Activated CD4-positive, alpha-beta memory T cell treated with anti-CD3 and anti-CD28 coated beads for 36 hours (primary cell): ENCODE results near the gene ITPR1. TPM values are rescaled to one million over a fixed set of nuclear protein-coding genes. Genes with fewer than 3 reads are reported as not detected.

Experiments
- CTCF ChIA-PET: fragments of 350-600 bp; sonication (Branson Sonifier 250); formaldehyde crosslinking; loops from one replicate; lab custom pipeline; 2021; ENCODE audit warnings: antibody characterized with exemption, inconsistent platforms; lab: Charles Lee
- POLR2A ChIA-PET: fragments of 350-600 bp; sonication (Branson Sonifier 250); formaldehyde crosslinking; loops from one replicate; lab custom pipeline; 2021; ENCODE audit warnings: antibody characterized with exemption; lab: Charles Lee
- DNase-seq: peaks from one replicate; pipeline ENCODE4 v3.0.0-alpha.2; 2020
- H3K27ac Mint-ChIP-seq: one replicate; pipeline ENCODE4 v1.8.0; 2021; ENCODE audit warnings: mixed read lengths
- H3K27me3 Mint-ChIP-seq: one replicate; pipeline ENCODE4 v1.8.0; 2021; ENCODE audit warnings: mixed read lengths
- H3K36me3 Mint-ChIP-seq: one replicate; pipeline ENCODE4 v1.8.0; 2021; ENCODE audit warnings: mixed read lengths
- H3K4me1 Mint-ChIP-seq: one replicate; pipeline ENCODE4 v1.8.0; 2021; ENCODE audit warnings: low read depth, mixed read lengths
- H3K4me3 Mint-ChIP-seq: one replicate; pipeline ENCODE4 v1.8.0; 2021; ENCODE audit warnings: mild to moderate bottlenecking, mixed read lengths
- H3K9me3 Mint-ChIP-seq: one replicate; pipeline ENCODE4 v1.8.0; 2021; ENCODE audit warnings: mixed read lengths
- intact Hi-C: fragments of 100-400 bp; cut with micrococcal nuclease; formaldehyde crosslinking; loops from one replicate; pipeline ENCODE4 v1.15.1; 2023
- total RNA-seq, 2 experiments: library from RNA; stranded (reverse); gene quantifications; one replicate each; pipeline ENCODE4 v1.2.3, GENCODE V29; 2021

Gene ITPR1
- total RNA-seq, 2 experiments from 2014 or later: 49.1 to 53.1 TPM

- Mint-ChIP-seq H3K27me3 (no peaks in the 10 kb centered on the region), H3K9me3 (peaks cover 16% of the 10 kb centered on the region), H3K36me3 (peaks cover 23% of the 10 kb centered on the region), H3K27ac (no peak overlapping the region), H3K4me3 (no peak overlapping the region), H3K4me1 (peaks cover 38% of the 10 kb centered on the region)
- POLR2A ChIA-PET: no interaction called here
- no peak for DNase-seq
- CTCF ChIA-PET: interaction anchor here (0.9 kb wide), 1 partner anchor 256 kb away, joined by 3 read pairs; the partner anchor contains the start of gene ARL8B
- intact Hi-C loops: no loop called here
Observed at GRCh38 chr3:4865714-4866113, 372.6 kb downstream of the ITPR1 start.

DNA sequence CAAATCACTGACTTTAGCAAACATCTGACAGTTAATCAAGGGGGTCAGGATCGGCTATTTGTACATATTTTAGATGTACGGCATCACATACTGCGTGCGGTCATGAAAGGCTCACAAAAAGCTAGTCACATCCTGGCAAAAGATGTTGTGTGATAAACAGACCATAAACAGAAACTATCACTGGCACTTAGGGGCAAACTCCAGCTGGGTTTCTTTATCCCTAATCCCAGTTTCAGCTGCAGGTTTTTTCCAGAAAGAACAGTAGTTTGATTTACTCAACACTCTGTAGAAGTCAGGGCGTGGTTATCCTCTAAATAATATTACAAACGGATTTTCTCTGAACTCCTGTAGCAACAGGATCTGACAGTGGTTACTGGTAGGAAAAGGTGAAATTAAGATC is 373.7 kb downstream of the ITPR1 start:
- Mint-ChIP-seq H3K27ac (peak overlapping the region; percentile 94), H3K36me3 (peaks cover 17% of the 10 kb centered on the region), H3K27me3 (no peaks in the 10 kb centered on the region), H3K4me3 (peak overlapping the region; percentile 82), H3K4me1 (peaks cover 38% of the 10 kb centered on the region), H3K9me3 (peaks cover 5% of the 10 kb centered on the region)
- intact Hi-C loops: no loop called here
- peak; percentile 38 for DNase-seq
- ChIA-PET CTCF (interaction anchor here (0.9 to 1.2 kb wide), 5 partner anchors 25 to 120 kb away, joined by 4 to 5 read pairs (median 4); no protein-coding TSS in a partner anchor), POLR2A (interaction anchor here (0.5 to 1.2 kb wide), 3 partner anchors 155 to 256 kb away, joined by 3 to 4 read pairs (median 3); no protein-coding TSS in a partner anchor)

DNA sequence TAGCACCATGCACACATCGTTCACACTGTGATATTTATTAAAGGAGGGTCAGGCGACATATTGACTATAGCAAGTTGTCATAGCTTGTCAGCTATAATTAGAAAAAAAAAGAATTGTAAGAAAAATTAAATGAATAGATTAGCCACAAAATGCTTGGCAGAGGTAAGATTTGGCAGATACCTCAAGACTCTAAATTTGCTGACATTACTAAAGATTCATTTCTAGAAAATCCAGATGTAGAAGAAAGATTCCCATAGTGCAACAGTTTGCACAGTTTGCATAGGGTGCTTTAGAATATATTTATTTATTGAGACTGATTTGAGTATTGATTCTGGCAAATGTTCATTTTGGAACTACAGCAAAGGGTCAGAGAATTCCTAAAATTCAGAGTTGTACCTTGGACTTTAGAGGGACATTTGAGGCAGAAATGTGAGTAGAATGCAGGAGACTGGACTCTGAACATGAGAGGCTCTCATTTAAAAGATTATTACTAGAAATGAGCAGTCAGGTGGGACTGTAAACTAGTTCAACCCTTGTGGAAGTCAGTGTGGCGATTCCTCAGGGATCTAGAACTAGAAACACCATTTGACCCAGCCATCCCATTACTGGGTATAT is 384.1 kb downstream of the ITPR1 start:
- POLR2A ChIA-PET: no interaction called here
- no peaks in the 10 kb centered on the region for H3K9me3 Mint-ChIP-seq
- no peak overlapping the region for H3K4me3 Mint-ChIP-seq
- no peak overlapping the region for H3K27ac Mint-ChIP-seq
- intact Hi-C loops: no loop called here
- H3K36me3 Mint-ChIP-seq: no peaks in the 10 kb centered on the region
- peaks cover 8% of the 10 kb centered on the region for H3K4me1 Mint-ChIP-seq
- DNase-seq: no peak
- CTCF ChIA-PET: interaction anchor here (1.6 kb wide), 1 partner anchor 8 kb away, joined by 4 read pairs; no protein-coding TSS in a partner anchor
- no peaks in the 10 kb centered on the region for H3K27me3 Mint-ChIP-seq

GRCh38 chr3:4880850-4881249 is 387.7 kb downstream of the ITPR1 start:
- H3K36me3 Mint-ChIP-seq: no peaks in the 10 kb centered on the region
- intact Hi-C loops: no loop called here
- no peaks in the 10 kb centered on the region for H3K9me3 Mint-ChIP-seq
- peaks cover 14% of the 10 kb centered on the region for H3K4me1 Mint-ChIP-seq
- DNase-seq: no peak
- no peak overlapping the region for H3K4me3 Mint-ChIP-seq
- H3K27ac Mint-ChIP-seq: no peak overlapping the region
- ChIA-PET POLR2A (no interaction called here), CTCF (interaction anchor here (0.7 to 1.1 kb wide), 3 partner anchors 56 to 169 kb away, joined by 3 to 4 read pairs (median 3); no protein-coding TSS in a partner anchor)
- no peaks in the 10 kb centered on the region for H3K27me3 Mint-ChIP-seq

GRCh38 chr3:4882548-4882947 is 389.4 kb downstream of the ITPR1 start:
- no peaks in the 10 kb centered on the region for H3K36me3 Mint-ChIP-seq
- intact Hi-C loops: no loop called here
- ChIA-PET CTCF (interaction anchor here (1.0 to 1.4 kb wide), 4 partner anchors 93 to 175 kb away, joined by 3 to 4 read pairs (median 4); no protein-coding TSS in a partner anchor), POLR2A (no interaction called here)
- DNase-seq: no peak
- no peak overlapping the region for H3K27ac Mint-ChIP-seq
- H3K27me3 Mint-ChIP-seq: no peaks in the 10 kb centered on the region
- H3K4me3 Mint-ChIP-seq: no peak overlapping the region
- peaks cover 19% of the 10 kb centered on the region for H3K4me1 Mint-ChIP-seq
- H3K9me3 Mint-ChIP-seq: no peaks in the 10 kb centered on the region

GRCh38 chr3:4883011-4883410 is 389.9 kb downstream of the ITPR1 start:
- no peak overlapping the region for H3K4me3 Mint-ChIP-seq
- ChIA-PET CTCF (interaction anchor here (1.2 to 1.4 kb wide), 2 partner anchors 171 to 174 kb away, joined by 3 to 4 read pairs; no protein-coding TSS in a partner anchor), POLR2A (no interaction called here)
- H3K9me3 Mint-ChIP-seq: no peaks in the 10 kb centered on the region
- no peaks in the 10 kb centered on the region for H3K27me3 Mint-ChIP-seq
- DNase-seq: no peak
- H3K36me3 Mint-ChIP-seq: no peaks in the 10 kb centered on the region
- intact Hi-C loops: no loop called here
- no peak overlapping the region for H3K27ac Mint-ChIP-seq
- peaks cover 19% of the 10 kb centered on the region for H3K4me1 Mint-ChIP-seq

- Mint-ChIP-seq H3K9me3 (no peaks in the 10 kb centered on the region), H3K4me3 (no peak overlapping the region), H3K4me1 (peaks cover 36% of the 10 kb centered on the region), H3K27me3 (no peaks in the 10 kb centered on the region), H3K27ac (no peak overlapping the region), H3K36me3 (no peaks in the 10 kb centered on the region)
- POLR2A ChIA-PET: no interaction called here
- DNase-seq: no peak
- CTCF ChIA-PET: interaction anchor here (0.6 to 1.8 kb wide), 7 partner anchors 9 to 187 kb away, joined by 3 to 7 read pairs (median 4); no protein-coding TSS in a partner anchor
- intact Hi-C loops: no loop called here
Observed at GRCh38 chr3:4884888-4885287, 391.7 kb downstream of the ITPR1 start.

DNA sequence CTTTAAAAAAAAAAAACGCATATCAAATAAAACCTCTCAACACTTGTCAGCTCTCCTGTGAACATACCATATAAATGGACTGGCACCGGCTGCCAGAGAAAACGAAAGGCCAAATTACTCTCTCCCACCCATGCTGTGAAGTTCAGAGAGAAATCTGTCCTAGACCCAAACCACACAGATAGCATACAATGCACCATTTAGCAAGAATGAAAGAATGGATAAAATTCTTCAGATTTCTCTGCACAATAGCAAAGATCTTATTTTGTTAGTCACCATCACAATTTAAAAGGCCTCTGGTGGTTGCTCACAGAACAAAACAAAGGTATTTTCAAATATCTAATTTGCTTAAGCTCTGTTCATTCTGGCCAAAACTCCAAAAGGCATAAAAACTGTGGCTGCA is 392.2 kb downstream of the ITPR1 start:
- POLR2A ChIA-PET: no interaction called here
- Mint-ChIP-seq H3K27ac (no peak overlapping the region), H3K9me3 (no peaks in the 10 kb centered on the region), H3K4me1 (peaks cover 37% of the 10 kb centered on the region), H3K4me3 (no peak overlapping the region), H3K36me3 (no peaks in the 10 kb centered on the region), H3K27me3 (no peaks in the 10 kb centered on the region)
- CTCF ChIA-PET: interaction anchor here (0.6 to 1.8 kb wide), 7 partner anchors 9 to 186 kb away, joined by 3 to 7 read pairs (median 4); no protein-coding TSS in a partner anchor
- intact Hi-C loops: no loop called here
- DNase-seq: no peak

DNA sequence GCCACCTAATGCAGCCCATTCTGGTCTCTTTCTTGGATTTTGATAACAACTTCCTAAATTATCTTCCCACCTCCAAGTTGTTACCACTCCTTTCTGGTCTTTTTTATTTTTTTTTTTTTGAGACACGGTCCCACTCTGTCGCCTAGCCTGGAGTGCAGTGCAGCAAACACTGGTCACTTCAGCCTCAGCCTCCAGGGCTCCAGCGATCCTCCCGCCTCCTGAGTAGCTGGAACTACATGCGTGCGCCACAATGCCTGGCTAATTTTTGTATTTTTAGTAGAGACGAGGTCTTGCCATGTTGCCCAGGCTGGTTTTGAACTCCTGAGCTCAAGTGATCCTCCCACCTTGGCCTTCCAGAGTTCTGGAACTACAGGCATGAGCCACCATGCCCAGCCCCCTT is 393.3 kb downstream of the ITPR1 start:
- no peaks in the 10 kb centered on the region for H3K36me3 Mint-ChIP-seq
- H3K4me1 Mint-ChIP-seq: peaks cover 31% of the 10 kb centered on the region
- no peak overlapping the region for H3K27ac Mint-ChIP-seq
- no peak for DNase-seq
- H3K9me3 Mint-ChIP-seq: no peaks in the 10 kb centered on the region
- no peaks in the 10 kb centered on the region for H3K27me3 Mint-ChIP-seq
- intact Hi-C loops: no loop called here
- CTCF ChIA-PET: no interaction called here
- POLR2A ChIA-PET: no interaction called here
- H3K4me3 Mint-ChIP-seq: no peak overlapping the region

- CTCF ChIA-PET: interaction anchor here (1.0 kb wide), 1 partner anchor 176 kb away, joined by 7 read pairs; no protein-coding TSS in a partner anchor
- Mint-ChIP-seq H3K4me1 (peaks cover 31% of the 10 kb centered on the region), H3K4me3 (no peak overlapping the region), H3K36me3 (no peaks in the 10 kb centered on the region), H3K9me3 (no peaks in the 10 kb centered on the region), H3K27ac (no peak overlapping the region), H3K27me3 (no peaks in the 10 kb centered on the region)
- no peak for DNase-seq
- intact Hi-C loops: no loop called here
- POLR2A ChIA-PET: interaction anchor here (1.1 kb wide), 1 partner anchor 99 kb away, joined by 4 read pairs; no protein-coding TSS in a partner anchor
Observed at GRCh38 chr3:4887177-4887576, 394.0 kb downstream of the ITPR1 start.

- Mint-ChIP-seq H3K27ac (peak overlapping the region; percentile 90), H3K9me3 (no peaks in the 10 kb centered on the region), H3K27me3 (no peaks in the 10 kb centered on the region), H3K4me3 (no peak overlapping the region), H3K4me1 (peaks cover 31% of the 10 kb centered on the region), H3K36me3 (no peaks in the 10 kb centered on the region)
- CTCF ChIA-PET: interaction anchor here (0.8 to 2.5 kb wide), 5 partner anchors 15 to 177 kb away, joined by 3 to 9 read pairs (median 4); no protein-coding TSS in a partner anchor
- peak; percentile 67 for DNase-seq
- POLR2A ChIA-PET: interaction anchor here (0.8 to 1.4 kb wide), 3 partner anchors 53 to 90 kb away, joined by 3 to 6 read pairs (median 3); no protein-coding TSS in a partner anchor
- intact Hi-C loops: loop anchor here (1.0 to 2.0 kb wide), 11 partner anchors 9 to 178 kb away; no protein-coding TSS in a partner anchor
Observed at GRCh38 chr3:4888913-4889846, 396.0 kb downstream of the ITPR1 start.
